Measurements from ENCODE around the gene GPAM. TPM values are rescaled to one million over a fixed set of nuclear protein-coding genes. Genes with fewer than 3 reads are reported as not detected.

Gene GPAM
- polyA plus RNA-seq, 3 donors, result 18.2 to 18.9 (median 18.2) TPM

- DNase-seq (ENCODE audit: low read depth in 3 of 3, low spot score in 2 of 3), result no peak
These were observed 814 bp upstream of the GPAM start for GRCh38 chr10:112184379-112184778.

GRCh38 chr10:112184052-112184371, 447 bp upstream of the GPAM start:
- no peak for DNase-seq (ENCODE audit: low read depth in 3 of 3, low spot score in 2 of 3)

GRCh38 chr10:112182784-112183328, 709 bp downstream of the GPAM start:
- no peak for DNase-seq (ENCODE audit: low read depth in 3 of 3, low spot score in 2 of 3)

GRCh38 chr10:112177247-112177646, 6.3 kb downstream of the GPAM start:
- no peak for DNase-seq (ENCODE audit: low read depth in 3 of 3, low spot score in 2 of 3)

- DNase-seq (ENCODE audit: low read depth in 3 of 3, low spot score in 2 of 3), result no peak
These were observed 7.0 kb downstream of the GPAM start for GRCh38 chr10:112176543-112176942.

- no peak for DNase-seq (ENCODE audit: low read depth in 3 of 3, low spot score in 2 of 3)
These were observed 8.2 kb downstream of the GPAM start for GRCh38 chr10:112175409-112175808.

GRCh38 chr10:112173206-112173605, 10.4 kb downstream of the GPAM start:
- DNase-seq (ENCODE audit: low read depth in 3 of 3, low spot score in 2 of 3), result no peak

GRCh38 chr10:112168733-112169132, 14.8 kb downstream of the GPAM start:
- no peak for DNase-seq (ENCODE audit: low read depth in 3 of 3, low spot score in 2 of 3)

- DNase-seq (ENCODE audit: low read depth in 3 of 3, low spot score in 2 of 3), result no peak
These were observed 16.8 kb downstream of the GPAM start for GRCh38 chr10:112166800-112167199.

GRCh38 chr10:112161757-112162518, 21.6 kb downstream of the GPAM start:
- DNase-seq (ENCODE audit: low read depth in 3 of 3, low spot score in 2 of 3), result no peak

- no peak for DNase-seq (ENCODE audit: low read depth in 3 of 3, low spot score in 2 of 3)
These were observed 22.7 kb downstream of the GPAM start for GRCh38 chr10:112160834-112161233.

GRCh38 chr10:112159469-112159868, 24.1 kb downstream of the GPAM start:
- no peak for DNase-seq (ENCODE audit: low read depth in 3 of 3, low spot score in 2 of 3)

GRCh38 chr10:112151524-112152039, 32.0 kb downstream of the GPAM start:
- no peak for DNase-seq (ENCODE audit: low read depth in 3 of 3, low spot score in 2 of 3)

GRCh38 chr10:112148331-112148730, 35.2 kb downstream of the GPAM start:
- DNase-seq (ENCODE audit: low read depth in 3 of 3, low spot score in 2 of 3), result no peak

- no peak for DNase-seq (ENCODE audit: low read depth in 3 of 3, low spot score in 2 of 3)
These were observed 36.8 kb downstream of the GPAM start for GRCh38 chr10:112146799-112147198.

GRCh38 chr10:112145263-112145662, 38.3 kb downstream of the GPAM start:
- DNase-seq (ENCODE audit: low read depth in 3 of 3, low spot score in 2 of 3), result no peak

GRCh38 chr10:112143420-112143819, 40.1 kb downstream of the GPAM start:
- DNase-seq (ENCODE audit: low read depth in 3 of 3, low spot score in 2 of 3), result no peak

GRCh38 chr10:112141292-112141691, 42.3 kb downstream of the GPAM start:
- no peak for DNase-seq (ENCODE audit: low read depth in 3 of 3, low spot score in 2 of 3)

- peak; percentile 27 to 54 (median 39) for DNase-seq (ENCODE audit: low read depth in 3 of 3, low spot score in 2 of 3)
These were observed 43.2 kb downstream of the GPAM start for GRCh38 chr10:112140110-112140970.

GRCh38 chr10:112139176-112139575, 44.4 kb downstream of the GPAM start:
- no peak for DNase-seq (ENCODE audit: low read depth in 3 of 3, low spot score in 2 of 3)

- DNase-seq (ENCODE audit: low read depth in 3 of 3, low spot score in 2 of 3), result peak in 2 of 3 donors; percentile 46 to 61
These were observed 46.2 kb downstream of the GPAM start for GRCh38 chr10:112137154-112137987.
